NCI-H128 (cell line): ENCODE data around the gene OVOL3.

Experiments used
- DNase-seq: peaks from one replicate; lab custom pipeline; 2025; ENCODE audit not compliant: unreplicated experiment; lab: John Stamatoyannopoulos, UW

The OVOL3 gene

GRCh38 chr19:36099166-36099785 is 11.7 kb upstream of the OVOL3 start:
- no peak for DNase-seq

- DNase-seq = no peak
These were observed 10.5 kb upstream of the OVOL3 start for GRCh38 chr19:36100476-36100875.

- no peak for DNase-seq
These were observed 9.2 kb upstream of the OVOL3 start for GRCh38 chr19:36101550-36102327.

- no peak for DNase-seq
These were observed 7.8 kb upstream of the OVOL3 start for GRCh38 chr19:36103040-36103626.

- DNase-seq = no peak
These were observed 6.9 kb upstream of the OVOL3 start for GRCh38 chr19:36103842-36104552.

GRCh38 chr19:36106441-36106840 is 4.5 kb upstream of the OVOL3 start:
- no peak for DNase-seq

- no peak for DNase-seq
These were observed 4.0 kb upstream of the OVOL3 start for GRCh38 chr19:36106991-36107390.

GRCh38 chr19:36108684-36109083 is 2.3 kb upstream of the OVOL3 start:
- DNase-seq = no peak

GRCh38 chr19:36111200-36111539 is 227 bp downstream of the OVOL3 start:
- DNase-seq = no peak

- no peak for DNase-seq
These were observed 1.7 kb downstream of the OVOL3 start for GRCh38 chr19:36112678-36113077.

GRCh38 chr19:36113425-36113824 is 2.5 kb downstream of the OVOL3 start:
- no peak for DNase-seq

- no peak for DNase-seq
These were observed 3.2 kb downstream of the OVOL3 start for GRCh38 chr19:36113894-36114720.

GRCh38 chr19:36114721-36115452 is 3.9 kb downstream of the OVOL3 start, which contains the start of gene POLR2I:
Gene POLR2I (minus strand): TSS chr19:36114875. CDS start chr19:36114856, 19 bp downstream.
- DNase-seq = peak; percentile 99

GRCh38 chr19:36115453-36116343 is 4.8 kb downstream of the OVOL3 start, which contains the start of gene TBCB:
Gene TBCB (plus strand): TSS chr19:36115468. CDS start chr19:36115561, 93 bp downstream.
- DNase-seq = peak; percentile 60

GRCh38 chr19:36116344-36116637 is 5.3 kb downstream of the OVOL3 start:
- DNase-seq = no peak

GRCh38 chr19:36120092-36120983 is 9.4 kb downstream of the OVOL3 start:
- no peak for DNase-seq

- DNase-seq = no peak
These were observed 10.0 kb downstream of the OVOL3 start for GRCh38 chr19:36120984-36121358.

GRCh38 chr19:36121486-36122124 is 10.7 kb downstream of the OVOL3 start:
- no peak for DNase-seq
